ENCODE measurements around the gene KRTAP12-3. TPM values are rescaled to one million over a fixed set of nuclear protein-coding genes. Genes with fewer than 3 reads are reported as not detected.

The KRTAP12-3 gene
- total RNA-seq, 1 experiment from 2014 or later, result not detected

DNA sequence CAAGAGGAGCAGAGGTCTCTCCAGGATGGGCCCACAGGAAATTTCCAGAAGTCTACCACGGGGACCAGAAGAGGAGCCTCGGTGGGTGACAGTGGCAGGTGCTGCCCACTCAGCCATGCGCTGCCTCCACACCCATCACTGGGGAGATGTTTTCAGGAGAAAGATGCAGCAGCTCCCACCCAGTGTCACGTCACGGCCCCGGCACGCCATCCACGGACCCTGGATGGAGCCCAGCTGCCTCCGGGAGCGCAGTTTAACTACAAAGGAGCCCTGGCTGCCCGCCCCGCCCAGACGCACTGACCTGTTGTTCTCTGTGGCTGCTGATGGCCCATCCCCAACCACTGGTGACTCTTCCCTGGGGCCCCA, 46.9 kb downstream of the KRTAP12-3 start:
- Mint-ChIP-seq H3K27ac (ENCODE audit: unreplicated experiment) (no peak overlapping the region), H3K4me3 (ENCODE audit: low read depth, unreplicated experiment) (no peak overlapping the region), H3K9me3 (ENCODE audit: low read depth, unreplicated experiment) (peaks cover 3% of the 10 kb centered on the region), H3K4me1 (ENCODE audit: low read depth, unreplicated experiment) (no peaks in the 10 kb centered on the region), H3K27me3 (ENCODE audit: unreplicated experiment) (peaks cover 91% of the 10 kb centered on the region), H3K36me3 (ENCODE audit: insufficient read depth, unreplicated experiment) (no peaks in the 10 kb centered on the region)
- intact Hi-C loops (cut with micrococcal nuclease; ENCODE audit: unreplicated experiment), result no loop called here
- no TSS peak for BruUV-seq (replicated peaks)
- TF ChIP-seq CTCF (IDR thresholded peaks at IDR 0.05; ENCODE audit: unreplicated experiment), result no peak
- CTCF ChIA-PET, result no interaction called here
- DNase-seq, result no peak

- Mint-ChIP-seq H3K9me3 (ENCODE audit: low read depth, unreplicated experiment) (peaks cover 3% of the 10 kb centered on the region), H3K4me3 (ENCODE audit: low read depth, unreplicated experiment) (no peak overlapping the region), H3K36me3 (ENCODE audit: insufficient read depth, unreplicated experiment) (no peaks in the 10 kb centered on the region), H3K27me3 (ENCODE audit: unreplicated experiment) (peaks cover 86% of the 10 kb centered on the region), H3K4me1 (ENCODE audit: low read depth, unreplicated experiment) (no peaks in the 10 kb centered on the region), H3K27ac (ENCODE audit: unreplicated experiment) (no peak overlapping the region)
- intact Hi-C loops (cut with micrococcal nuclease; ENCODE audit: unreplicated experiment), result no loop called here
- TF ChIP-seq CTCF (IDR thresholded peaks at IDR 0.05; ENCODE audit: unreplicated experiment), result no peak
- DNase-seq, result no peak
- no TSS peak for BruUV-seq (replicated peaks)
- CTCF ChIA-PET, result no interaction called here
Observed at GRCh38 chr21:44706026-44706705, 48.4 kb downstream of the KRTAP12-3 start.

DNA sequence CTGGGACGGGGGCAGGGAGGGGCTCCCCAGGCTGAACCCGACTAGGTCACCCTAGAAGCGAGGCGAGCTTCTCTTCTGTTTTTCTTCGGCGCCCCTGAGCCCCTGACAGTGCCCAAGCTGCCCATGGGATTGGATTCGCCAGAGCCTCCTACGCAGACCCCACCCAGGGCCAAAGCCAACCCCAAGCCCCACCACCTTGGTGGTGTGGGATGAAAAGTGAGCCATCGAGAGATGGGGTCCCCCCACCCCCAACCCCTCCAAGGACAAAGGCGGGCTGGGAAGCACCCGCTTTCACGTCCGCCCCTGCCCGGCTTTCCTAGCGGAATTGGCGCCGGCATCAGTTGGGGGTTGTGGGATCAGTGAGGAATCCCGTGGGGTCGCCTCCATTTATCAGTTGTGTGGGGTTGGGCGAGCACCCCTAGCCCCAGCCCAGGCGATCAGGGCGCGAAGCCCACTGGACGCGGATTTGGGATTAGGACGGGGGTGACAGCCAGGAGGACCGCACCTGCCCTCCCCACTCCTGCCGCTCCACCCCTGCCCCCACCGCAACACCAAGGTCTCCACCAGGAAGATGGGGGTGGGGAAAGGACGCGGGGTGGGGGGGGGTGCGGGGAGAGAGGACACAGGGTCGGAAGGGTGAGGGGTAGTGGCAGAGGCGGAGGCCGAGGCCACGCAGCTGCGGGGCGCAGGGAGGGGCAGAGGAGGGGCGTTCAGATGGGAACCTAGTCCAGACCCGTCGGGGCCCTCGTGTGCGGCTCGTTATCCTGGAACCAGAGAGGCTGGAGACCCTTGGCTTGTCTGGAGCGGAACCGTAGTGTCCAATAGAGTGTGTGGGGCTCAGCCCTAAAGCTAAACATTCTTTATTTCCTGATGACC, 49.2 kb downstream of the KRTAP12-3 start:
- TF ChIP-seq CTCF (IDR thresholded peaks at IDR 0.05; ENCODE audit: unreplicated experiment), result no peak
- CTCF ChIA-PET, result no interaction called here
- intact Hi-C loops (cut with micrococcal nuclease; ENCODE audit: unreplicated experiment), result no loop called here
- no TSS peak for BruUV-seq (replicated peaks)
- Mint-ChIP-seq H3K4me3 (ENCODE audit: low read depth, unreplicated experiment) (no peak overlapping the region), H3K36me3 (ENCODE audit: insufficient read depth, unreplicated experiment) (no peaks in the 10 kb centered on the region), H3K27me3 (ENCODE audit: unreplicated experiment) (peaks cover 86% of the 10 kb centered on the region), H3K27ac (ENCODE audit: unreplicated experiment) (no peak overlapping the region), H3K4me1 (ENCODE audit: low read depth, unreplicated experiment) (no peaks in the 10 kb centered on the region), H3K9me3 (ENCODE audit: low read depth, unreplicated experiment) (peaks cover 3% of the 10 kb centered on the region)
- no peak for DNase-seq

Other genes starting within 250 kb of the KRTAP12-3 start
- 0.40 and 0.61 TPM in 2 replicates for gene LRRC3, start 202.4 kb upstream of the KRTAP12-3 start, total RNA-seq (2022)
- not detected in 2 replicates for gene KRTAP10-1, start 117.7 kb upstream of the KRTAP12-3 start, total RNA-seq (2022)
- not detected in 2 replicates for gene KRTAP10-2, start 106.4 kb upstream of the KRTAP12-3 start, total RNA-seq (2022)
- gene KRTAP10-3, start 99.1 kb upstream of the KRTAP12-3 start, total RNA-seq (2022), result not detected in 2 replicates
- gene KRTAP10-4, start 84.2 kb upstream of the KRTAP12-3 start, total RNA-seq (2022), result not detected in 2 replicates
- not detected in 2 replicates for gene KRTAP10-5, start 77.3 kb upstream of the KRTAP12-3 start, total RNA-seq (2022)
- gene KRTAP10-6, start 65.4 kb upstream of the KRTAP12-3 start, total RNA-seq (2022), result not detected in 2 replicates
- gene KRTAP10-7, start 57.3 kb upstream of the KRTAP12-3 start, total RNA-seq (2022), result not detected in 2 replicates
- gene KRTAP10-8, start 45.9 kb upstream of the KRTAP12-3 start, total RNA-seq (2022), result not detected in 2 replicates
- not detected in 2 replicates for gene KRTAP10-9, start 30.8 kb upstream of the KRTAP12-3 start, total RNA-seq (2022)
- not detected in 2 replicates for gene KRTAP10-10, start 20.6 kb upstream of the KRTAP12-3 start, total RNA-seq (2022)
- not detected in 2 replicates for gene KRTAP10-11, start 11.5 kb upstream of the KRTAP12-3 start, total RNA-seq (2022)
- gene KRTAP12-4, start 3.3 kb upstream of the KRTAP12-3 start, total RNA-seq (2022), result not detected in 2 replicates
- gene KRTAP12-2, start 9.0 kb downstream of the KRTAP12-3 start, total RNA-seq (2022), result not detected in 2 replicates
- not detected in 2 replicates for gene KRTAP12-1, start 24.2 kb downstream of the KRTAP12-3 start, total RNA-seq (2022)
- not detected in 2 replicates for gene KRTAP10-12, start 39.2 kb downstream of the KRTAP12-3 start, total RNA-seq (2022)
- gene TSPEAR, start 53.6 kb downstream of the KRTAP12-3 start, total RNA-seq (2022), result not detected in 2 replicates
- 61.7 and 70.8 TPM in 2 replicates for gene UBE2G2, start 143.9 kb downstream of the KRTAP12-3 start, total RNA-seq (2022)
- gene SUMO3, start 160.1 kb downstream of the KRTAP12-3 start, total RNA-seq (2022), result 56.7 and 58.1 TPM in 2 replicates
- 135 and 136 TPM in 2 replicates for gene PTTG1IP, start 215.8 kb downstream of the KRTAP12-3 start, total RNA-seq (2022)